ENCODE results near the gene ABCB1.

DNA sequence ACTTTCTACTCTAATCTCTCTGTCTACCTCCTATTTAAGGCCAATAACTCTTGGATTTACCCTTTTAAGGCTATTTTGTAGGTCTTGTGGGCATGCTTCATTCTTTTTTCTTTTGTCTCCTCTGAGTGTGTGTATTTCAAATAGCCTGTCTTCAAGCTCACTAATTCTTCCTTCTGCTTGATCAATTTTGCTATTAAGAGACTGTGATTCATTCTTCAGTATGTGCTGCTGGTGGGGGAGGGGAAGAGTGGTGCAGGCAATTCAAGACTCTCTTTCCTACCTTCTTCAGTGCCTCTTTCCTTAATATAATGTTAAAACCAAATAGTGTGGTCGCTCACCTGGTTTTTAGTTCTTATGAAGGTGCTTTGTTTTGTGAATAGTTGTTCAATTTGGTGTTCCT lies 20.0 kb downstream of the ABCB1 start:
- TF ChIP-seq, protein P1, sequence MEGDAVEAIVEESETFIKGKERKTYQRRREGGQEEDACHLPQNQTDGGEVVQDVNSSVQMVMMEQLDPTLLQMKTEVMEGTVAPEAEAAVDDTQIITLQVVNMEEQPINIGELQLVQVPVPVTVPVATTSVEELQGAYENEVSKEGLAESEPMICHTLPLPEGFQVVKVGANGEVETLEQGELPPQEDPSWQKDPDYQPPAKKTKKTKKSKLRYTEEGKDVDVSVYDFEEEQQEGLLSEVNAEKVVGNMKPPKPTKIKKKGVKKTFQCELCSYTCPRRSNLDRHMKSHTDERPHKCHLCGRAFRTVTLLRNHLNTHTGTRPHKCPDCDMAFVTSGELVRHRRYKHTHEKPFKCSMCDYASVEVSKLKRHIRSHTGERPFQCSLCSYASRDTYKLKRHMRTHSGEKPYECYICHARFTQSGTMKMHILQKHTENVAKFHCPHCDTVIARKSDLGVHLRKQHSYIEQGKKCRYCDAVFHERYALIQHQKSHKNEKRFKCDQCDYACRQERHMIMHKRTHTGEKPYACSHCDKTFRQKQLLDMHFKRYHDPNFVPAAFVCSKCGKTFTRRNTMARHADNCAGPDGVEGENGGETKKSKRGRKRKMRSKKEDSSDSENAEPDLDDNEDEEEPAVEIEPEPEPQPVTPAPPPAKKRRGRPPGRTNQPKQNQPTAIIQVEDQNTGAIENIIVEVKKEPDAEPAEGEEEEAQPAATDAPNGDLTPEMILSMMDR (IDR thresholded peaks at IDR 0.05; ENCODE audit: extremely low read depth in 1 of 2, insufficient read depth in 1 of 2, low read depth in 1 of 2, low read length in 2 of 2), result no peak
- TF ChIP-seq EZH2 (IDR thresholded peaks at IDR 0.05; ENCODE audit: borderline replicate concordance, low read depth, low read length, severe bottlenecking), result no peak
